Left lung (tissue), 10 donors: Measurements from ENCODE around the gene DHCR7. TPM values are rescaled to one million over a fixed set of nuclear protein-coding genes. Genes with fewer than 3 reads are reported as not detected.

Experiments used
- ATAC-seq: fragments of 200-7000 bp; cut with Tn5 transposase; one replicate; pipeline ENCODE4 v1.9.1; 2020; ENCODE audit warnings: moderate library complexity
- DNase-seq, 4 donors: peaks; one replicate each; pipeline ENCODE4 v3.0.0-alpha.2; 2013 to 2020
- H3K27ac ChIP-seq, 2 donors: fragments of 200-600 bp; sonication (generic) in 1 of 2; one replicate each; pipeline versions ENCODE4 v1.5.0 to v1.8.0; 2020 to 2021
- H3K27me3 ChIP-seq, 2 donors: fragments of 200-600 bp; sonication (generic) in 1 of 2; one replicate each; pipeline versions ENCODE4 v1.5.0 to v1.8.0; 2020 to 2021
- H3K36me3 ChIP-seq, 2 donors: fragments of 200-600 bp; sonication (generic) in 1 of 2; one replicate each; pipeline versions ENCODE4 v1.5.0 to v1.8.0; 2020 to 2021
- H3K4me1 ChIP-seq, 2 donors: fragments of 200-600 bp; one replicate each; pipeline ENCODE4 v1.8.0; 2021
- H3K4me3 ChIP-seq, 2 donors: fragments of 200-600 bp; sonication (generic) in 1 of 2; one replicate each; pipeline versions ENCODE4 v1.5.0 to v1.8.0; 2020 to 2021; ENCODE audit warnings: mild to moderate bottlenecking in 1 of 2
- H3K9me3 ChIP-seq, 2 donors: fragments of 200-600 bp; sonication (generic) in 1 of 2; one replicate each; pipeline versions ENCODE4 v1.5.0 to v1.8.0; 2020 to 2021
- intact Hi-C, 2 donors: fragments of 100-400 bp; cut with DNase I; formaldehyde crosslinking; loops; one replicate each; pipeline versions ENCODE4 v1.11.2 to v1.14.2; 2022
- polyA plus RNA-seq, 6 donors: library from polyadenylated mRNA; unstranded; fragments of 120-200 nt; gene quantifications; one replicate each; pipeline ENCODE4 v1.2.1, GENCODE V29; 2013; ENCODE audit not compliant: insufficient read length in 6 of 6
- total RNA-seq, 2 donors: library from RNA; stranded (reverse); fragmentation: NEBNext Ultra II Directional; extraction: Animal tissue kit (Norgen Biotek cat#: 25700); gene quantifications; one replicate each; pipeline ENCODE4 v1.2.1, GENCODE V29; 2021
- TF ChIP-seq, protein P1 (sequence below), 2 donors: fragments of 200-600 bp; sonication (generic) in 1 of 2; IDR thresholded peaks; one replicate each; pipeline versions ENCODE4 v1.5.0 to v1.8.0; 2021; ENCODE audit warnings: antibody characterized with exemption in 2 of 2
- donor health status: DM: no; HTN: yes; CAD: no.
- donor health status: DM: no; HTN: no; CAD: no.

The DHCR7 gene
- total and polyA plus RNA-seq, 8 donors, result 14.6 to 200 (median 32.6) TPM

- DNase-seq (no peak), ATAC-seq (no peak)
- no peak overlapping the region for H3K4me3 ChIP-seq
- TF ChIP-seq, protein P1, sequence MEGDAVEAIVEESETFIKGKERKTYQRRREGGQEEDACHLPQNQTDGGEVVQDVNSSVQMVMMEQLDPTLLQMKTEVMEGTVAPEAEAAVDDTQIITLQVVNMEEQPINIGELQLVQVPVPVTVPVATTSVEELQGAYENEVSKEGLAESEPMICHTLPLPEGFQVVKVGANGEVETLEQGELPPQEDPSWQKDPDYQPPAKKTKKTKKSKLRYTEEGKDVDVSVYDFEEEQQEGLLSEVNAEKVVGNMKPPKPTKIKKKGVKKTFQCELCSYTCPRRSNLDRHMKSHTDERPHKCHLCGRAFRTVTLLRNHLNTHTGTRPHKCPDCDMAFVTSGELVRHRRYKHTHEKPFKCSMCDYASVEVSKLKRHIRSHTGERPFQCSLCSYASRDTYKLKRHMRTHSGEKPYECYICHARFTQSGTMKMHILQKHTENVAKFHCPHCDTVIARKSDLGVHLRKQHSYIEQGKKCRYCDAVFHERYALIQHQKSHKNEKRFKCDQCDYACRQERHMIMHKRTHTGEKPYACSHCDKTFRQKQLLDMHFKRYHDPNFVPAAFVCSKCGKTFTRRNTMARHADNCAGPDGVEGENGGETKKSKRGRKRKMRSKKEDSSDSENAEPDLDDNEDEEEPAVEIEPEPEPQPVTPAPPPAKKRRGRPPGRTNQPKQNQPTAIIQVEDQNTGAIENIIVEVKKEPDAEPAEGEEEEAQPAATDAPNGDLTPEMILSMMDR (IDR thresholded peaks at IDR 0.05), result no peak
- H3K27me3 ChIP-seq, result peaks cover 0 to 27% of the 10 kb centered on the region in 2 donors
- no peak overlapping the region for H3K27ac ChIP-seq
- intact Hi-C loops, result no loop called here
- H3K9me3 ChIP-seq, result no peaks in the 10 kb centered on the region
- no peaks in the 10 kb centered on the region for H3K36me3 ChIP-seq
- no peaks in the 10 kb centered on the region for H3K4me1 ChIP-seq
Observed at GRCh38 chr11:71400216-71400615, 48.0 kb downstream of the DHCR7 start.

DNA sequence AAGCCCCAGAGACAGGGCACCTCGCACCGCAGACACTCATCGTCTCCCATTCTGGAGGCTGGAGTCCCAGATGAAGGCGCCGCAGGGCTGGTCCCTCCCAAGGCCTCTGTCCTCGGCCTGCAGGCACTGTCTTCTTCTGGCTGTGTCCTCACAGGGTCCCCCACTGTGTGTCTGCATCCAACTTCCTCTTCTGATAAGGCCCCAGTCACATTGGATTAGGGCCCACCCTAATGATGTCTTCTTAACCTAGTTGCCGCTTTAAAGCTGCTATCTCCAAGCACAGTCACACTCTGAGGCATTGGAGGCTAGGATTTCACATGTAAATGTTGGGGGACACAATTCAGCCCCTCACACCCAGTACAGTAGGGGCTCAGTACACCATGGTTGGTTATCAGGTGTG lies 48.9 kb downstream of the DHCR7 start:
- Histone ChIP-seq H3K9me3 (no peaks in the 10 kb centered on the region), H3K36me3 (no peaks in the 10 kb centered on the region), H3K27me3 (peaks cover 0 to 34% of the 10 kb centered on the region in 2 donors), H3K4me1 (no peaks in the 10 kb centered on the region), H3K27ac (no peak overlapping the region), H3K4me3 (no peak overlapping the region)
- DNase-seq (no peak), ATAC-seq (no peak)
- intact Hi-C loops, result no loop called here
- TF ChIP-seq, protein P1 (IDR thresholded peaks at IDR 0.05), result no peak

DNA sequence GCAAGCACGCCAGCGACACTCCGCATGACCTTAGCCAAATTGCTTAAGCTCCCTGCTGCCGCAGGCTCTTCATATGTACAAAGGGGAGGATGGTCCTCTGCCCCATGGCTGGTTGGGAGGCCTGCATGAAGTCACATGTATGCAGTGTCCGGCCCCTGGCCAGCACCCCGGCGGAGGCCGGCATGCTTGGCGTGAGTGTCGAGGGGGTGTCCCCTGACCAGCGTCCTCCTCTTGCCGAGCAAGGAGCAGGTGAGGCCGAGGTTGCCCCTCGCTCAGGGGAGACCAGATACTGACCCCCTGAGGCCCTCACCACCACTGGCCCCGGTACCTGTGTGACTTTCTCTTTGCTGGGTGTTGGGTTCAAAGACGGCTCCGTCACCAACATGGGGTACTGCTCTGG lies 50.2 kb downstream of the DHCR7 start:
- no peak for ATAC-seq

DNA sequence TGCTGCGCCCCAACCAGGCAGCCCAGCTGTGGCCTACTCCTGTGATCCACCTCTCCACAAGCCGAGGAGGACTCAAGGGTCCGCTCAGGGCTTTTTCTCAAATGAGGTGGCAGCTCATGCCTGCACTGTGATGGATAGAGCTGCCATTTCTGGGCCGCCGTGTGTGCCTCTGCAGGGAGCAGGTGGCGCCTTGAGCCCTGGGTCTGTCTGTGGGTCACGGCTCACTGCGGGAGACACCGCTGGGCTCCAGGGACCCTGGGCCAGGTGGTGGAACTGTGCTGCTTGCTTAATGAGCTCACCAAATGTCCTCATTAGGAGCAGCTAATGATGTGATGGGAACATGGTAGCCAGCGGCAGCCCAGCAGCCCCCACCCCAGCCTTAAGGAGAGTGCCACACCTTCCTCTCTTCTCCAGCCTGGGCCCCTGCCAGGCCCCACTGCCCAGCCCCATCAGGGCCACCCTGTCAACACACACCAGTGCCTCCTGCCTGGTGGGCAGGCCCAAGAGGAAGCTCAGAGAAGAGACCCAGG lies 50.8 kb downstream of the DHCR7 start:
- H3K9me3 ChIP-seq, result no peaks in the 10 kb centered on the region
- no peak overlapping the region for H3K27ac ChIP-seq
- TF ChIP-seq, protein P1 (IDR thresholded peaks at IDR 0.05), result no peak
- H3K4me3 ChIP-seq, result no peak overlapping the region
- H3K4me1 ChIP-seq, result no peaks in the 10 kb centered on the region
- intact Hi-C loops, result no loop called here
- ATAC-seq, result no peak
- H3K36me3 ChIP-seq, result no peaks in the 10 kb centered on the region
- H3K27me3 ChIP-seq, result peaks cover 0 to 51% of the 10 kb centered on the region in 2 donors
- DNase-seq, result no peak

More for the DNA sequence above, 50.2 kb downstream of the DHCR7 start:
- TF ChIP-seq, protein P1 (IDR thresholded peaks at IDR 0.05), result no peak
- H3K27ac ChIP-seq, result no peak overlapping the region
- H3K4me3 ChIP-seq, result no peak overlapping the region
- H3K36me3 ChIP-seq, result no peaks in the 10 kb centered on the region
- DNase-seq, result no peak
- intact Hi-C loops, result no loop called here
- H3K27me3 ChIP-seq, result peaks cover 0 to 45% of the 10 kb centered on the region in 2 donors
- no peaks in the 10 kb centered on the region for H3K9me3 ChIP-seq
- no peaks in the 10 kb centered on the region for H3K4me1 ChIP-seq

DNA sequence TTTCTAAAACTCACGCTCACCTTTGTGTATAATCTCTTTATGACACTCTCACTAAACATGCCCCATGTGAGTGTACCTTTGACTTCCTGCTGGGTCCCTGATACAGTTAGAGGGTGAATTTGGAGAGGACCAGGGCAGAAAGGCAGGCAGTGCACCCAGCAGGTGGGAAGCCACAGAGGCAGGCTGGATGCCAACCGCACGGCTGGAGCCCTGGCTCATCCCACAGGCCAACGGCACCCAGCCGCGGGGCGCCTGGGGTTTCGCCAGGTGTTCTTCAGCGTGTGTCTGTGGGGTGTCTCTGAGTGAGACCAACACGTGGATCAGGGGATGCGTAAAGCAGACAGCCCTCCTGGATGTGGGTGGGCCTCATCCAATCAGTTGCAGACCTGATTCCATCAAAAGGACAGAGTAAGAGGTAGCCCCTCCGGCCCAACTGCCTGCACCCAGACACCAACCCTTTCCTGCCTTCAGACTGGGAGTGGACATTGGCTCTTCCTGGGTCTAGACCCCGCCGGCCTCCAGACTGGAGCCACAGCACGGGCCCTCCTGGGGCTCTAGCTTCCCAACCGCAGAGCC lies 51.6 kb downstream of the DHCR7 start:
- Histone ChIP-seq H3K27me3 (peaks cover 0 to 58% of the 10 kb centered on the region in 2 donors), H3K9me3 (no peaks in the 10 kb centered on the region), H3K36me3 (no peaks in the 10 kb centered on the region), H3K4me1 (no peaks in the 10 kb centered on the region), H3K27ac (no peak overlapping the region), H3K4me3 (no peak overlapping the region)
- TF ChIP-seq, protein P1 (IDR thresholded peaks at IDR 0.05), result no peak
- no peak for DNase-seq
- no peak for ATAC-seq
- intact Hi-C loops, result no loop called here
